UCSD-AML1 (cell line): Measurements from ENCODE around the gene XCL2.

ENCODE experiments used
- DNase-seq: peaks from one replicate; lab custom pipeline; 2025; ENCODE audit not compliant: unreplicated experiment; lab: John Stamatoyannopoulos, UW

Gene XCL2

GRCh38 chr1:168518201-168518689, 25.6 kb downstream of the XCL2 start:
- no peak for DNase-seq

DNA sequence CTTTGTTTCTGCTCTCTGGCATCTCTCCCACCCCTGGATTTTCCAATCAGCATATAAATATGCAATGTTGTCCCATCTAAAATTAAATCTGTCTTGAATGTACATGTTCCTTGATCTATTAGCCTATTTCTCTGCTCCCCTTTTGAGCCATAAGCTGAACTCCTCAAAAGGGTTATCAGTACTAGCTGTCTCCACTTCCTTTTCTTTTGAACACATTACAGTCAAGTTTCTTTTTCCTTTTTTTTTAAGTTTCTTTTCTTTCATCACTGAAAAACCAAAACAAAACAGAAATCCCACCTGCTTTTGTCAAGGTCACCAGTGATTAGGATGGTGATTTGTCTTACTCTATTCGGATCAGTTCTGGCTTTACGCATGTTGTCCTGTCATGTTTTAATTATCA, 29.3 kb downstream of the XCL2 start:
- no peak for DNase-seq

DNA sequence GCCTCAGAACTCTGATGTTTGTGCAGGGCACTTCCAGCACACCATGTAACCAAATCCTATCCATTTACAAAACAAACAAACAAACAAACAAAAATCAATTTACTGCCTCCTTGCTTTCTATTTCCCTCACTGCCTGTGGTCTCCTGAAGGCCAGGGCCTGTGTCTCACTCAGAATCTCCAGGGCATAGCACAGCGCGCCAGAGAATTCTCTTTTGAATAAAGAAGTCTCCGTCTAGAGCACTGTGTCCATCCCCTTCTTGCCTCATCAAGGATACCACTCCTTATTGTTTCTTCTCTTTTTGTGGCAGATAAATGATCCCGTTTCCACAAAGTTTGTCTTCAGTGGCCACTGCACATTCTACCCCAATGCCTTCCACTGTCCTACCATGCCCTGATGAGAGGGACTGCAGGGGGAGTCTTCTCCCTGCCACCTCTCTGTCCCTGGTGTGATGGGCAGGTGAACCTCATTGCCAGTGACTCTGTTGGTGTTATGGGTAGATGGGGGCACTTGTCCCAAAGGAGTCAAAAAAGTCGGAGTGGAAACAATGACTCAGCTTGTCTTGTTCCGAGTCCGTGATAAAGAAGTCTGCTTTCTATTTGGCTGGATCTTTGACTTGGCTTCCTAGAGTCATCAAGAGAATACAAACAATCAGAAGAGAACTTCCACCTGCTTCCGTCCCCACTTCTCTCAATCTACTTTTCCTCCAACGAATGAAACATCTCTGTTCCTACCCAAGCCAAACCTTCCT, 30.0 kb downstream of the XCL2 start:
- DNase-seq, result no peak

DNA sequence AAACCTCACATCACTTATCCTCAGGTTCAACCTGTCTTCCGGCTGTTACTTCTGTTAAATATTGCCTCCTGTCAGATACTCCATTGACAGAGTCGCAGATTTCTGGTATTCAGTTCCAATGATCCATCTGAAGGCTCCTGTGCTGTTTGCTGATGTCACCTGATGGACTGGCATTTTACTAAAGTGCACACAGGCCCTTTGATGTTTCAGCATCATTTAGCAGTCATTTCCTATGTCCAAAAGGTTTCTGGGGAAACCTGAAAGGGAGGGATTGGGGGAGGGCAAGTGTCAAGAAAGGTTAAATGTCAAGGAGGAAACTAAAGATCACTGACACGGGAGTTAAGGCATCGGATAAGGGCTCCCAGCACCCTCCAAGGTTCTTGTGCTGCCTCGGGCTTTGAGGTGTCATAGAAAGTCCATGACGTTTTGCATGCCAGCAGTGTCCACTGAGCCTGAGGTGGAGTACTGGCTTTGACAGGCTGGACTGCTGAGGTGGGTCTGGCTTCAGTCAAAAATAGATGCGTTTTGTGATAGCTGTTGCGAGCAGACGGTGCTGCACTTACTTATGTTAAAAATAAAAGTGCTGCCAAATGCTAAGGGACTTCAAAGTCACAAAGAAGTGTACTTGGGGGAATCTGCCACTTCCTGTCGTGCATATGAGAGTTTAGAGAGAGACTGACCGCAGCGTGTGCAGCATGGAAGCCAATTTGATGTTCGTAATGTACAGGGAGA, 30.8 kb downstream of the XCL2 start:
- no peak for DNase-seq

- no peak for DNase-seq
Measured at GRCh38 chr1:168509875-168510791, 33.7 kb downstream of the XCL2 start.

DNA sequence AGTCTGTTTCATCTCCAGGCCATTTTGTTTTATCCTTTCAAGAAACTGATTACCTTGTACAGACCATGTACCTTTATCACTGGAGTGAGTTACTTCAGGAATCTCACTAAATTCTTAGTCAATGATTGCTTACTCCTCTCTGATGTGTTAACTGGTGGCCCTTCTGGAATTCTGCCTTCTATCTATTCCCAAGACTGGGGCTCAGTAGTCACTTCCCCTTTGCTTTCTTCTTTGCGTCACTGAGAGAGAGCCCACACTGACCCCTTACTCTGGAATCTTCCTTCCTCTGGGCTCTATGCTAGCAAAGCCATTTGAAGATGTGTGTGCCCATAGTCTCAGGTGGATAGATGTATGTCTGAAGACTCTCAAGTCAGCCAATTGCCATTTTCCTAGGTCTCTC, 34.6 kb downstream of the XCL2 start:
- DNase-seq, result no peak

DNA sequence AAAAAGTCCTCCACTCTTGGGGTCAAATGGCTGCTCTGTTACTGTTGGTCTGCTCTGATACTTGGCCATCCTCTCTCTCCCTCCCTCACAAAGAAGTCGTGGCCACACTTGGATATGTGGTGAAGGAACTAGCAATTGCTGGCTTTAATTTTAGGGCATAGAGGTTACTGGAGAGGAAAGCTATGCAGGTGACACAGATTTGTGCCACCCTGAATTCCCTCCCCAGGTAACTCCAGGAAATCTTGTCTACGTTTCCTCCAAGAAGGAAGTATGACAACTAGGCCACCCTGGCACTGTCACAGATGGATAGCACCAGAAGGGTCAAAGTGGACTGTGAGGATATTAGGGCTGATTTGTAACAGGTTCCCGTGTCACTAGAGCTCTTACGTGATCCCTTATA, 36.0 kb downstream of the XCL2 start:
- DNase-seq, result no peak

DNA sequence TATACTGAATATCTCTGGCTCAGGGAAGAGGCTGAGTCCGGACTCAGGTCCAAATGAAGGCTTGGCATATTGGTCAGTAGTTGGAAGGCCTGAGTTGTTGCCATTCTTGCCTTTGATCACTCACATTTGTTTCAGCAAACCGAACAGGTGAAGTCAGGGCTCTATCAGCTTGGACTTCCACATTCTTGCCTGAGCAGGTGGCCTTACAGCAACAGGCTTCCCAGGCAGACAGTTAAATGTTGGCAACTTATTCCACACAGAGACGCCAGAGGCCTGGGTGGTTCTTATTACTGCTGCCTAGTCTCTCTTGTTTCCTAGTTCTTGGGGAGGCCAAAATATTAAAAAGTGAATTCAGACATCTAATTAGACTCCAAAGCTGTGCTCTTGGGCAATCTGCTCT, 36.6 kb downstream of the XCL2 start:
- DNase-seq, result no peak

- no peak for DNase-seq
Measured at GRCh38 chr1:168506204-168506819, 37.5 kb downstream of the XCL2 start.

GRCh38 chr1:168505006-168505405, 38.8 kb downstream of the XCL2 start:
- DNase-seq, result no peak

DNA sequence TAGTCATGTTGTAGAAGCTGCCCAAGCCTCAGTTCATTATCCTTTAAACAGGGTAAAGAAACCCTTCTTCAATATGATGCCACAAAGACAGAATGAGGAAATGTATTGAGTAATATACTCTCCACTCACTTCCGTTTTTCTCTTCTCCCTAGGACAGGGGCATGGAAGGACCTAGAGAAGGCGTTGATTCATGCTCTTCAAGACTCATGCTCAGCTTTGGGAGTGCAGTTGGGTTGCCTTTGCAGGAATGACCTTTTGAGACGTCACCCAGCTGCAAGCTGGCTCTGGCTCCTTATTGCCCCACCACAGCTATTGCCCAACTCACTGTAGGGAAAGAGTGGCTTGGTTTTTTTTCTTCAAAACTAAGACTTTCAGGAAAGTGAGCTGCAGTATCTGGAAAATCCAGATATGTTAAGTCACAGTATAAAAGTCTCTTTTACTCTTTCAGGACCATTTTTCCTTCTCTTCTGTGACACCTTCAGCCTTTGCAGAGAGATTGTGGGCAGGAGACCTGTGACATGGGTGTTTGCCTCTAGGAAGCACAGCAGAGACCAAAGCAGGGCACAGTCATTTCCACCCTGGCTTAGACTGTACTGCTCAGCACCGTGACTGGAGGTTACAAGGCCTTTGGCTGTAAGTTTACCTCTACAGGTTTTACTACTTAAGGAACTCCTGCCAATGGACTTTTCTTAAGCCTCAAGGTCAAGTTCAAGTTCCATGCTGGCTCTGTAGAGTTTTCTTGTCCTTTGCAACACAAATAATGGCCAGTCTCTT, 39.5 kb downstream of the XCL2 start:
- peak; percentile 37 for DNase-seq

DNA sequence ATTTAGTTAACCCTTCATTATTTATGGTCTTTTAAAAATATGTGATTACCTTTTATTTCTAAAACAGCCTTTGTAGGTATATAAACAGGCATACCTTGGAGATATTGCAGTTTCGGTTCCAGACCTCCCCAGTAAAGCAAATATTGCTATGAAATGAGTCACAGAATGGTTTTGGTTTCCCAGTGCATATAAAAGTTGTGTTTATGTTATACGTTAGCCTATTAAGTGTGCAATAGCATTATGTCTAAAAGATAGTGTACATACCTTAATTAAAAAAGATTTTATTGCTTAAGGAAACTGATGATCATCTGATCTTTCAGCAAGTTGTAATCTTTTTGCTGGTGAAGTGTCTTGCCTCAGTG, 44.1 kb downstream of the XCL2 start:
- DNase-seq, result no peak

DNA sequence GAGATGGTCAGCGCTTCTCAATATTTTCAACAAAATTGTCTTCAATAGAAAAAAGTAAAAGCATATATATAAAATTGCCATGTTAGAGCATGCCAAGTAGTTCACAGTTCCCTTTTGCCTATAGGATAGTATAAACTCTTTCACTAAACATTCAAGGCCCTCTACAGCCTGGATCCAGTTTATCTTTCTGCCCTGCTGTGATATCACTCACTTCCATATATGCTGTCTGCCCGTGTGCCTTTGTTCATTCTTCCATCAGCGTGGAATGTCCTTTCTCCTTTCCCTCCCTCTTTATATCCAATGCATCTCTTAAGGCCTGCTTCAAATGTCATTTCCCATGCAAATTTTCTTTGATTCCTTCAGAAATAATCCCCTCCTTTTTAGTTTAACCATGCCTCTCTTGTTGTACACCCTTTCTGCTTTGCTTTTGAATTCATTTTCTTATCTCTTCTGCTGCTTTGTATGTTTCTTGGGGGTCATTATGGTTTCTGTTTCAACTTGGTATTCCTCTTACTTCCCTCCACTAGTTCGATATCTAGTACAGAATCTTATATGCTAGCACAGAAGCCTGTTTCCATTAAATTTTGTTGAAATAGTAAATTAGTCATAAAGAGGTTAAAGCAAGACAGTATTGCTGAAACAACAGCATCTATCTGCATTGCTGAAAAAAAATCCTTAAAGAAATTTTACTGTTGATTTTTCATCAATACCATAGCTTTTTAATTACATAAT, 44.7 kb downstream of the XCL2 start:
- no peak for DNase-seq

DNA sequence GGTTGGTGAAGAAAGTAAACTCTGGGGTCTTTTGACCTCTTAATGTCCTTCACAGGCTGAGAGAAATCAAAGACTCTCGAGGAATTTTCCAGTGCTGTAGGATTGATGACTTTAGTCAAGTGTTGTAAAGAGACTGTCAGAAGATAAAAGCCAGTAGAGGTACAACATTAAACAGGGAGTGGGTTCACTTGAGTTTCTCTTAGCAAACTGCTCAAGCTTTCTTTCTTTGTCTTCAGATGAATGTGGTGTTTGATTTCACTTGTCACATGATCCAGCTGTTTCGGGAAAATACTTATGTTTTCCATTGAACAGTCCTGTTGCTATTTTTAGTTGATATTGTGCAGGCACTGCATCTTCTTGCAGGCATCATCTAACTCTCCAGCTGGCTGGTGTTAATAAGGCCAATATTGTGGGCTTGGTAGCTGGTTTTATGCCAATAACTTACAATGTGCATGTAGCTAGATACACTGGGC, 45.6 kb downstream of the XCL2 start:
- DNase-seq, result no peak

GRCh38 chr1:168497376-168497950, 46.3 kb downstream of the XCL2 start:
- DNase-seq, result no peak

DNA sequence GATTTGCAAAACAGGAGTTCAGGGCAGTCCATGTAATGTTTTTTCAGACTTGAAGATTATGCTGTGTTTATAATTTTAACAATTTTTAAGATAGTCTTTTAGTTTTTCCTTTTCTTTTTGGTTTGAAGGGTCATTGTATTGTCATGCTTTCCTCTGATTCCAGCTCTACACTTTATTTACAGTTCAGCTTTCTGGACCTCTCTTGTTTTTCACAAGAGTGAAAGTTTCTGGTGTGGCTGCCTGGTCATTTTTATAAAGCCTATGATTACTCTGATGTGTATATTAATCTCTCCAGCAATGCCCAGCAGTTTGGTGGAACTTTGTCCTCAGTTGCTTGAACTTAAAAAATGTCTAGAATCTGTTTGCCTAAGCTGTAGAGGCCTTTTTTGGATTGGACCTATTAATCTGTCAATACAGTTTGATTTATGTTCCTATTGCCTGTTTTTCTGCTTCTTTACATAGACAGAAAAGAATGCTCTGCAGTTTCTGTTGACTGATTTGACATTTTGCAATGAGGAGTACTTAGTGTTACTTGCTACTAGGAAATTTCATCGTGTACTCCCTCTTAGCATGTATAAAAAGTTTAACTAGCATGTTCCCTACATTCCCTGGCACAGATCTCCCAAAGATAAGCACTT, 52.2 kb downstream of the XCL2 start:
- no peak for DNase-seq
